ENCODE measurements around the gene LTBP3. TPM values are rescaled to one million over a fixed set of nuclear protein-coding genes. Genes with fewer than 3 reads are reported as not detected.
"Not testable (repeated sequence)": the region's sequence is repeated elsewhere in the genome, so short reads cannot be mapped to it uniquely, and the experiment has no call there.

LTBP3 gene
- total and polyA plus RNA-seq, 8 donors: 70.8 to 322 (median 239) TPM

- TF ChIP-seq CTCF (IDR thresholded peaks at IDR 0.05): no peak
- ATAC-seq (peak; percentile 27), DNase-seq (peak in 2 of 4 donors; percentile 46 to 76)
- Histone ChIP-seq H3K27me3 (no peaks in the 10 kb centered on the region), H3K9me3 (no peaks in the 10 kb centered on the region), H3K4me3 (peak overlapping the region; percentile 8 to 71), H3K27ac (peak overlapping the region; percentile 42 to 62), H3K36me3 (peaks cover 0 to 26% of the 10 kb centered on the region in 2 donors), H3K4me1 (peaks cover 16 to 41% of the 10 kb centered on the region in 2 donors)
- intact Hi-C loops (cut with DNase I): no loop called here
Measured at GRCh38 chr11:65524014-65524740, 34.0 kb downstream of the LTBP3 start.

- Histone ChIP-seq H3K4me1 (peaks cover 16 to 41% of the 10 kb centered on the region in 2 donors), H3K36me3 (peaks cover 0 to 20% of the 10 kb centered on the region in 2 donors), H3K27ac (peak overlapping the region in 1 of 2 donors; percentile 62)
- intact Hi-C loops (cut with DNase I); H3K27me3 ChIP-seq; ATAC-seq; H3K4me3 ChIP-seq; H3K9me3 ChIP-seq: not testable (repeated sequence)
- peak in 1 of 4 donors; percentile 42 for DNase-seq
Measured at GRCh38 chr11:65523631-65523968, 34.6 kb downstream of the LTBP3 start.

- H3K9me3 ChIP-seq; intact Hi-C loops (cut with DNase I); H3K4me3 ChIP-seq; ATAC-seq; H3K27me3 ChIP-seq: not testable (repeated sequence)
- peaks cover 0 to 15% of the 10 kb centered on the region in 2 donors for H3K36me3 ChIP-seq
- peaks cover 16 to 41% of the 10 kb centered on the region in 2 donors for H3K4me1 ChIP-seq
- peak in 1 of 4 donors; percentile 13 for DNase-seq
- H3K27ac ChIP-seq: peak overlapping the region in 1 of 2 donors; percentile 62
Measured at GRCh38 chr11:65522718-65523630, 35.2 kb downstream of the LTBP3 start.

GRCh38 chr11:65521777-65522521 lies 36.2 kb downstream of the LTBP3 start:
- ATAC-seq; H3K9me3 ChIP-seq; intact Hi-C loops (cut with DNase I); H3K36me3 ChIP-seq; H3K4me3 ChIP-seq; H3K27me3 ChIP-seq: not testable (repeated sequence)
- DNase-seq: peak in 2 of 4 donors; percentile 41 to 63
- Histone ChIP-seq H3K27ac (peak overlapping the region in 1 of 2 donors; percentile 62), H3K4me1 (peaks cover 16 to 41% of the 10 kb centered on the region in 2 donors)

GRCh38 chr11:65518941-65519549 lies 39.1 kb downstream of the LTBP3 start:
- H3K4me3 ChIP-seq; DNase-seq; ATAC-seq; intact Hi-C loops (cut with DNase I); H3K36me3 ChIP-seq; H3K9me3 ChIP-seq; H3K27ac ChIP-seq; H3K27me3 ChIP-seq: not testable (repeated sequence)
- H3K4me1 ChIP-seq: peaks cover 3 to 20% of the 10 kb centered on the region in 2 donors

- DNase-seq (peak in 1 of 4 donors; percentile 18), ATAC-seq (no peak)
- Histone ChIP-seq H3K9me3 (no peaks in the 10 kb centered on the region), H3K4me1 (no peaks in the 10 kb centered on the region), H3K4me3 (no peak overlapping the region), H3K27me3 (no peaks in the 10 kb centered on the region), H3K36me3 (no peaks in the 10 kb centered on the region), H3K27ac (no peak overlapping the region)
- intact Hi-C loops (cut with DNase I): no loop called here
- no peak for TF ChIP-seq CTCF (IDR thresholded peaks at IDR 0.05)
Measured at GRCh38 chr11:65516135-65516968, 41.8 kb downstream of the LTBP3 start.

GRCh38 chr11:65512311-65512710 lies 45.8 kb downstream of the LTBP3 start:
- ATAC-seq; intact Hi-C loops (cut with DNase I); H3K4me3 ChIP-seq; H3K27me3 ChIP-seq; H3K9me3 ChIP-seq; H3K36me3 ChIP-seq; H3K27ac ChIP-seq: not testable (repeated sequence)
- peak in 1 of 4 donors; percentile 8 for DNase-seq
- peaks cover 0 to 27% of the 10 kb centered on the region in 2 donors for H3K4me1 ChIP-seq

All from left lung (tissue), 10 donors.